ENCODE measurements around the gene CPA2. TPM values are rescaled to one million over a fixed set of nuclear protein-coding genes. Genes with fewer than 3 reads are reported as not detected.
"Not testable (repeated sequence)": the region's sequence is repeated elsewhere in the genome, so short reads cannot be mapped to it uniquely, and the experiment has no call there.

The CPA2 gene
- total RNA-seq, 2 donors from 2014 or later = not detected

GRCh38 chr7:130234078-130234477 is 32.6 kb upstream of the CPA2 start:
- Mint-ChIP-seq H3K36me3 (ENCODE audit: insufficient read depth in 2 of 2) (no peaks in the 10 kb centered on the region), H3K9me3 (no peaks in the 10 kb centered on the region), H3K4me1 (ENCODE audit: low read depth) (no peaks in the 10 kb centered on the region)

GRCh38 chr7:130236361-130236760 is 30.3 kb upstream of the CPA2 start:
- H3K9me3 Mint-ChIP-seq; H3K36me3 Mint-ChIP-seq (ENCODE audit: insufficient read depth in 2 of 2); ATAC-seq (replicated peaks in 1 of 2); H3K4me1 Mint-ChIP-seq (ENCODE audit: low read depth); H3K27ac Mint-ChIP-seq; DNase-seq; H3K27me3 Mint-ChIP-seq (ENCODE audit: low read depth); H3K4me3 Mint-ChIP-seq: not testable (repeated sequence)

More at GRCh38 chr7:130234078-130234477, 32.6 kb upstream of the CPA2 start:
- DNase-seq (no peak), ATAC-seq (replicated peaks in 1 of 2) (no peak)
- H3K4me3 Mint-ChIP-seq = no peak overlapping the region
- peaks cover 7% of the 10 kb centered on the region for H3K27me3 Mint-ChIP-seq (ENCODE audit: low read depth)
- no peak overlapping the region for H3K27ac Mint-ChIP-seq

DNA sequence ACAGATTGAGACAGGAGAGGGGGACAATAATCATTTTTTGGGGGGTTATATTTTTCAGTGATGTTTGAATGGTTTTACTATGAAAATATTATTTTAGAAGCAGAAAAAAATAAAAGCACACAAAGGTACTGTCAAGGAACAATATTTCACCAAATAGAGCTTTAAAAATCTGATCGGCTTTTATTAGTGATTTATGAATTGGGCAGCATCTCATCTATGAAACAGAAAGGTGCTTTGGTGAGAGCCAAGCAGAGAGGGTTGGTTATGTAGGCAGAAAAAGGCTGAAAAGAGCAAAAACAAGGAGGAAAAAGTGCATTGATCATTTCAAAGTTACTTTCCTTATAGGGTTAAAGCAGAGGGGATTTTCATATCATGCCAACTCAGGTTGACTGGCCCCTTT is 26.4 kb upstream of the CPA2 start:
- DNase-seq (no peak), ATAC-seq (replicated peaks in 1 of 2) (no peak)
- Mint-ChIP-seq H3K9me3 (no peaks in the 10 kb centered on the region), H3K36me3 (ENCODE audit: insufficient read depth in 2 of 2) (no peaks in the 10 kb centered on the region), H3K27me3 (ENCODE audit: low read depth) (peaks cover 7% of the 10 kb centered on the region), H3K4me1 (ENCODE audit: low read depth) (peaks cover 19% of the 10 kb centered on the region), H3K4me3 (no peak overlapping the region), H3K27ac (no peak overlapping the region)

GRCh38 chr7:130242198-130243014 is 24.3 kb upstream of the CPA2 start:
- Mint-ChIP-seq H3K27me3 (ENCODE audit: low read depth) (no peaks in the 10 kb centered on the region), H3K27ac (no peak overlapping the region), H3K9me3 (no peaks in the 10 kb centered on the region), H3K36me3 (ENCODE audit: insufficient read depth in 2 of 2) (peaks cover 0 to 2% of the 10 kb centered on the region in 2 donors), H3K4me1 (ENCODE audit: low read depth) (peaks cover 19% of the 10 kb centered on the region), H3K4me3 (no peak overlapping the region)
- peak; percentile 69 to 72 for DNase-seq
- peak; percentile 87 to 92 for ATAC-seq (replicated peaks in 1 of 2)

DNA sequence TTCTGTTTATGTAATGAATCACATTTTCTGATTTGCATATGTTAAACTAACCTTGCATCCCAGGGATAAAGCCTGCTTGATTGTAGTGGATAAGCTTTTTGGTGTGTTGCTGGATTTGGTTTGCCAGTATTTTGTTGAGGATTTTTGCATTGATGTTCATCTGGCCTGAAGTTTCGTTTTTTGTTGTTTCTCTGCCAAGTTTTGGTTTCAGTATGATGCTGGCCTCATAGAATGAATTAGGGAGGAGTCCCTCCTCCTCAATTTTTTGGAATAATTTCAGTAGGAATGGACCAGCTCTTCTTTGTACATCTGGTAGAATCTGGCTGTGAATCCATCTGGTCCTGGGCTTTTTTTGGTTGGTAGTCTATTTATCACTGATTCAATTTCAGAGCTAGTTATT is 23.2 kb upstream of the CPA2 start:
- not testable (repeated sequence) for DNase-seq, H3K27ac Mint-ChIP-seq, H3K4me3 Mint-ChIP-seq

GRCh38 chr7:130246491-130246890 is 20.2 kb upstream of the CPA2 start:
- H3K27ac Mint-ChIP-seq; H3K9me3 Mint-ChIP-seq; H3K27me3 Mint-ChIP-seq (ENCODE audit: low read depth); H3K36me3 Mint-ChIP-seq (ENCODE audit: insufficient read depth in 2 of 2); ATAC-seq (replicated peaks in 1 of 2); H3K4me3 Mint-ChIP-seq; DNase-seq: not testable (repeated sequence)
- H3K4me1 Mint-ChIP-seq (ENCODE audit: low read depth) = peaks cover 19% of the 10 kb centered on the region

More for the DNA sequence above, 23.2 kb upstream of the CPA2 start:
- H3K36me3 Mint-ChIP-seq (ENCODE audit: insufficient read depth in 2 of 2); H3K27me3 Mint-ChIP-seq (ENCODE audit: low read depth); H3K9me3 Mint-ChIP-seq; ATAC-seq (replicated peaks in 1 of 2): not testable (repeated sequence)
- H3K4me1 Mint-ChIP-seq (ENCODE audit: low read depth) = peaks cover 19% of the 10 kb centered on the region

DNA sequence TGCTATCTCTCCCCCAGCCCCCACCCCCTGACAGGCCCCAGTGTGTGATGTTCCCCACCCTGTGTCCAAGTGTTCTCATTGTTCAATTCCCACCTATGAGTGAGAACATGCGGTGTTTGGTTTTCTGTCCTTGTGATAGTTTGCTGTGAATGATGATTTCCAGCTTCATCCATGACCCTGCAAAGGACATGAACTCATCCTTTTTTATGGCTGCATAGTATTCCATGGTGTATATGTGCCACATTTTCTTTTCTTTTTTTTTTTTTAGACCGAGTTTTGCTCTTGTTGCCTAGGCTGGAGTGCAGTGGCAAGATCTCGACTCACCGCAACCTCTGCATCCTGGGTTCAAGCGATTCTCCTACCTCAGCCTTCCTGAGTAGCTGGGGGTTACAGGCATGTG is 17.8 kb upstream of the CPA2 start:
- not testable (repeated sequence) for H3K4me3 Mint-ChIP-seq; ATAC-seq (replicated peaks in 1 of 2); H3K27me3 Mint-ChIP-seq (ENCODE audit: low read depth); H3K27ac Mint-ChIP-seq; H3K36me3 Mint-ChIP-seq (ENCODE audit: insufficient read depth in 2 of 2); H3K4me1 Mint-ChIP-seq (ENCODE audit: low read depth); DNase-seq; H3K9me3 Mint-ChIP-seq

DNA sequence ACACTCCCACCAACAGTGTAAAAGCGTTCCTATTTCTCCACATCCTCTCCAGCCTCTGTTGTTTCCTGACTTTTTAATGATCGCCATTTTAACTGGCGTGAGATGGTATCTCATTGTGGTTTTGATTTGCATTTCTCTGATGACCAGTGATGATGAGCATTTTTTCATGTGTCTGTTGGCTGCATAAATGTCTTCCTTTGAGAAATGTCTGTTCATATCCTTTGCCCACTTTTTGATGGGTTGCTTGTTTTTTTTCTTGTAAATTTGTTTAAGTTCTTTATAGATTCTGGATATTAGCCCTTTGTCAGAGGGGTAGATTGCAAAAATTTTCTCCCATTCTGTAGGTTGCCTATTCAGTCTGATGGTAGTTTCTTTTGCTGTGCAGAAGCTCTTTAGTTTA is 17.0 kb upstream of the CPA2 start:
- H3K36me3 Mint-ChIP-seq (ENCODE audit: insufficient read depth in 2 of 2); H3K4me1 Mint-ChIP-seq (ENCODE audit: low read depth); DNase-seq; ATAC-seq (replicated peaks in 1 of 2); H3K27me3 Mint-ChIP-seq (ENCODE audit: low read depth); H3K4me3 Mint-ChIP-seq; H3K27ac Mint-ChIP-seq; H3K9me3 Mint-ChIP-seq: not testable (repeated sequence)

GRCh38 chr7:130254555-130254954 is 12.1 kb upstream of the CPA2 start:
- no peak overlapping the region for H3K27ac Mint-ChIP-seq
- H3K36me3 Mint-ChIP-seq (ENCODE audit: insufficient read depth in 2 of 2) = peaks cover 0 to 3% of the 10 kb centered on the region in 2 donors
- ATAC-seq (replicated peaks in 1 of 2) = no peak
- no peak for DNase-seq
- peaks cover 3 to 6% of the 10 kb centered on the region in 2 donors for H3K9me3 Mint-ChIP-seq
- no peaks in the 10 kb centered on the region for H3K27me3 Mint-ChIP-seq (ENCODE audit: low read depth)
- H3K4me3 Mint-ChIP-seq = no peak overlapping the region
- no peaks in the 10 kb centered on the region for H3K4me1 Mint-ChIP-seq (ENCODE audit: low read depth)

- no peak overlapping the region for H3K27ac Mint-ChIP-seq
- no peaks in the 10 kb centered on the region for H3K4me1 Mint-ChIP-seq (ENCODE audit: low read depth)
- H3K36me3 Mint-ChIP-seq (ENCODE audit: insufficient read depth in 2 of 2) = peaks cover 0 to 3% of the 10 kb centered on the region in 2 donors
- no peak overlapping the region for H3K4me3 Mint-ChIP-seq
- ATAC-seq (replicated peaks in 1 of 2) (no peak), DNase-seq (no peak)
- H3K9me3 Mint-ChIP-seq = peaks cover 3 to 6% of the 10 kb centered on the region in 2 donors
- H3K27me3 Mint-ChIP-seq (ENCODE audit: low read depth) = no peaks in the 10 kb centered on the region
Observed at GRCh38 chr7:130256704-130257103, 10.0 kb upstream of the CPA2 start.

DNA sequence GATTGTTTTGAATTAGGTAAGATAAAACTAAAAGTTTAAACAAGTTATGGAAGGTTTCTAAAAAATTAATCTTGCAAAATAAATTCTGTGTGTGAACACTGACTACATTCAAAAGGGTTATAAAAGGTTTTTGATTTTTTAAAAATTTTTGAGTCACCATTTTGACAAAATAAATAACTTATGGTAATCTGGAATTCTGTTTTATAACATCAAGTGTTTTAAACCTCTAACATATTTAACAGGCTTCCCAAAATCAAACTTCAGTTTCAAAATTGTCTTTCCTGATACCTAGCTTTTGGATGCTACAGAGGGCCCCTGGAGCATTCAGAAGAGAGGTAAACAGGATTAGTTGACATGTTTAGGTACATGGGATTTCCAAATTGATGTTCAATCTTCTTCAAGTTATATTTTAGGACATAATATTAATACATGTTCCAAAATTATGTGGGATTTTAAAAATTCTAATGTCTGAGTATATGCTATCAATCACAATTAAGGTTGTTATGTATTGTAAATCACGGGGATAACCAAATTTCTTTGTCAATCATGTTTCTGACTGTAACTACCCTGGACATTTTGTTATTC is 8.1 kb upstream of the CPA2 start:
- H3K36me3 Mint-ChIP-seq (ENCODE audit: insufficient read depth in 2 of 2) = peaks cover 0 to 3% of the 10 kb centered on the region in 2 donors
- H3K9me3 Mint-ChIP-seq = peaks cover 1 to 3% of the 10 kb centered on the region in 2 donors
- no peaks in the 10 kb centered on the region for H3K4me1 Mint-ChIP-seq (ENCODE audit: low read depth)
- H3K27ac Mint-ChIP-seq = no peak overlapping the region
- ATAC-seq (replicated peaks in 1 of 2) (no peak), DNase-seq (no peak)
- H3K4me3 Mint-ChIP-seq = no peak overlapping the region
- H3K27me3 Mint-ChIP-seq (ENCODE audit: low read depth) = no peaks in the 10 kb centered on the region

DNA sequence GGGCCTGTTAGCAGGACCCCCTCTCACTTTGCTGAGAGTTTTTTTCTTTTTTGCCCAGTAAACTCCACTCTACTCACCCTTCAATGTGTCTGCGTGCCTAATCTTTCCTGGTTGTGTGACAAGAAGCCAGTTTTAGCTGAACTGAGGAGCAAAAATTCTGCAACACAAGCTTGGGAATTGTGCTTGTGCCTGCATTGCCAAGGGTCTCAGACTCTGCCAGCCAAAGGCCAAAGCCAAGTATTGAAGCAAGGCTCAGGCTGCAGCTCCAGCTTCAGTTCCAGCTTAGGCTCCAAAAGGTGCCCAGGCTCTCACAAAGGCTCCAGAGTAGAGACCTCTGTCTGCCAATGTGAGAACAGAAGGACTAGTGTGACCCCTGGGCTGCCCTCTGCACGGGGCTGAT is 4.2 kb upstream of the CPA2 start:
- no peak for DNase-seq
- H3K4me1 Mint-ChIP-seq (ENCODE audit: low read depth) = peaks cover 1% of the 10 kb centered on the region
- no peak for ATAC-seq (replicated peaks in 1 of 2)
- no peak overlapping the region for H3K27ac Mint-ChIP-seq
- no peak overlapping the region for H3K4me3 Mint-ChIP-seq
- no peaks in the 10 kb centered on the region for H3K36me3 Mint-ChIP-seq (ENCODE audit: insufficient read depth in 2 of 2)
- H3K9me3 Mint-ChIP-seq = no peaks in the 10 kb centered on the region
- no peaks in the 10 kb centered on the region for H3K27me3 Mint-ChIP-seq (ENCODE audit: low read depth)

DNA sequence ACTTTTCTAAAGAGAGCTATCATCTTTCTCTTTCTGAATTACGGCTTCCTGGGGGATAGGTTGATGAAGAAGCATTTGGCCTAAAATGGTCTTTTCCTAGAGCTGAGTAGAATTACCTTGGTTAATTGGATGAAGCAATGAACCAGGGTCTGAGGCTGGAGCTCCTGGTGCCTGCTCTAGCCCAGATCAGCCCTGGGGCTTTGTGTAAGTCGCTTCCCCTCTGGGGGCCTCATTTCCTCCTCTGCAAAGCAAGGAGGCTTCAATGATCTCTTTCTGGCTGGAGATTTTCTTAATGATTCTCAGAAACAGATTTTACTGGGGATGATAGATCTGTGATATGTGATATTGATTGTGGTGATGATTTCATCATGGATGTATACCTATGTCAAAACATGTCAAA is 3.5 kb upstream of the CPA2 start:
- ATAC-seq (replicated peaks in 1 of 2) = no peak
- Mint-ChIP-seq H3K27ac (no peak overlapping the region), H3K4me3 (no peak overlapping the region), H3K36me3 (ENCODE audit: insufficient read depth in 2 of 2) (no peaks in the 10 kb centered on the region), H3K27me3 (ENCODE audit: low read depth) (no peaks in the 10 kb centered on the region), H3K4me1 (ENCODE audit: low read depth) (peaks cover 6% of the 10 kb centered on the region), H3K9me3 (no peaks in the 10 kb centered on the region)
- DNase-seq = no peak

DNA sequence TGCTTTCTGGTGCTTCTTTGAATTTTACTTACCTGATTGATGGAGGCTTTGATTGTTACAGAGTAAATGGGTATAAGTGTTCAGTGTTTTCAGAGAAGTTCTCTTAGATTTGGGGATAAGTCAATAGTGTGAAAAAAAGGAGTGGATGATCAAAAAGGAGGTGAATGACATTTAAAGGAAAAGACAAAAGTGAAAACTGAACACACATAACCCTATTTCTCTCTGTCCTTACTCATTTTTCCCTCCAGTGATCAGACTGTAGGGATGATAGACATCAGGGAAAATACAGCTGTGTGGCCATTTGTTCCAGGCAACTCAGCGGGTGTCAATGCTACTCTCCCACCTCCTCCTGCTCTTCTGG is 278 bp downstream of the CPA2 start:
- Mint-ChIP-seq H3K36me3 (ENCODE audit: insufficient read depth in 2 of 2) (no peaks in the 10 kb centered on the region), H3K27me3 (ENCODE audit: low read depth) (no peaks in the 10 kb centered on the region), H3K4me3 (no peak overlapping the region), H3K4me1 (ENCODE audit: low read depth) (peaks cover 6% of the 10 kb centered on the region), H3K27ac (no peak overlapping the region), H3K9me3 (no peaks in the 10 kb centered on the region)
- DNase-seq (no peak), ATAC-seq (replicated peaks in 1 of 2) (no peak)
